HG02610 (cell line): ENCODE measurements around the gene LEF1.
A peak's percentile ranks its signal among the peaks of the same experiment; 100 is the strongest.

Experiments used
- ATAC-seq: cut with Tn5 transposase; IDR thresholded peaks from one replicate; pipeline ENCODE4 v1.9.1; 2021; ENCODE audit warnings: mild to moderate bottlenecking, moderate library complexity; ENCODE audit not compliant: unreplicated experiment

Gene LEF1

GRCh38 chr4:108114503-108114902, 54.2 kb downstream of the LEF1 start:
- ATAC-seq = no peak

- ATAC-seq = no peak
Observed at GRCh38 chr4:108113229-108113628, 55.5 kb downstream of the LEF1 start.

GRCh38 chr4:108111781-108112180, 57.0 kb downstream of the LEF1 start:
- ATAC-seq = no peak

- ATAC-seq = peak; percentile 7
Observed at GRCh38 chr4:108110450-108110849, 58.3 kb downstream of the LEF1 start.

GRCh38 chr4:108109997-108110416, 58.7 kb downstream of the LEF1 start:
- peak; percentile 77 for ATAC-seq

- ATAC-seq = no peak
Observed at GRCh38 chr4:108109111-108109510, 59.6 kb downstream of the LEF1 start.

GRCh38 chr4:108107729-108108382, 60.9 kb downstream of the LEF1 start:
- ATAC-seq = no peak

- ATAC-seq = no peak
Observed at GRCh38 chr4:108107101-108107500, 61.6 kb downstream of the LEF1 start.

- no peak for ATAC-seq
Observed at GRCh38 chr4:108106186-108106585, 62.5 kb downstream of the LEF1 start.

GRCh38 chr4:108103099-108103862, 65.5 kb downstream of the LEF1 start:
- no peak for ATAC-seq

- ATAC-seq = no peak
Observed at GRCh38 chr4:108100827-108101226, 67.9 kb downstream of the LEF1 start.

- no peak for ATAC-seq
Observed at GRCh38 chr4:108099838-108100237, 68.9 kb downstream of the LEF1 start.

GRCh38 chr4:108097990-108098553, 70.7 kb downstream of the LEF1 start:
- ATAC-seq = no peak

GRCh38 chr4:108094923-108095482, 73.7 kb downstream of the LEF1 start:
- ATAC-seq = no peak

- ATAC-seq = no peak
Observed at GRCh38 chr4:108094131-108094530, 74.6 kb downstream of the LEF1 start.

- no peak for ATAC-seq
Observed at GRCh38 chr4:108092288-108092687, 76.4 kb downstream of the LEF1 start.

- no peak for ATAC-seq
Observed at GRCh38 chr4:108087293-108087967, 81.3 kb downstream of the LEF1 start.

GRCh38 chr4:108081256-108081655, 87.5 kb downstream of the LEF1 start:
- ATAC-seq = no peak

GRCh38 chr4:108080747-108081146, 88.0 kb downstream of the LEF1 start:
- ATAC-seq = no peak

GRCh38 chr4:108078024-108078733, 90.6 kb downstream of the LEF1 start:
- no peak for ATAC-seq

- ATAC-seq = peak; percentile 53
Observed at GRCh38 chr4:108072300-108072699, 96.4 kb downstream of the LEF1 start.
